COLO829 (cell line): ENCODE measurements around the gene DAPK2.

Source experiments
- DNase-seq: peaks from one replicate; pipeline ENCODE4 v3.0.0; 2012; ENCODE audit warnings: low spot score

DAPK2 gene

DNA sequence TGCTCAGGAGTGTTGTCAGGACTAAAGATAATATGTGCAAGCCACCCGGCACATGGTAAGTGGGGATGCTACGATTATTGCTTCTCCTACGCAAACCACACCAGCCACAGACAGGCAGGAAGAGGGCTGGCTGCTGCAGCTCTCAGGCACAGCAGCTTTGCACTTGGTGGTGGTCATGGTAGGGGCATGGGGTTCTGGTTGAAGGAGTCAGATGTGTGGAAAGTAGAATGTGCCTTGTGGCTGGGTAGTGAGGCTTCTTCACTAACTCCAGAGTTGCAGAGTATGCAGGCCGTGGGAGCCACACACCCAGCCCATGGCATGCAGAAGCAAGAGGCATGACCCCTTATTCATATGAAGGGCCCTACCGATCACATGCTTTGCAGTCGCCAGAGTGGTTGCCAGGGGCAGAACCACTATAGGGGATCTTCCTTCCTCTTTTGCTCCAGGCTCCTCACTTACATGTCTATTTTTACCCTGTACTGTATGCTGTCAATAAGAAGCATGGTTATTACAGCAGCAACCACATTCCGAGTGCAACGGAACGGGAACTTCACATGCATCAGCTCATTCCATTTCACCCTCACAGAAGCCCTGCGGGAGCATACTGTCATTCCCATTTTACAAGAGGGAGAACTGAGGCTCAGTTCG lies 153.4 kb downstream of the DAPK2 start:
- DNase-seq, result no peak

DNA sequence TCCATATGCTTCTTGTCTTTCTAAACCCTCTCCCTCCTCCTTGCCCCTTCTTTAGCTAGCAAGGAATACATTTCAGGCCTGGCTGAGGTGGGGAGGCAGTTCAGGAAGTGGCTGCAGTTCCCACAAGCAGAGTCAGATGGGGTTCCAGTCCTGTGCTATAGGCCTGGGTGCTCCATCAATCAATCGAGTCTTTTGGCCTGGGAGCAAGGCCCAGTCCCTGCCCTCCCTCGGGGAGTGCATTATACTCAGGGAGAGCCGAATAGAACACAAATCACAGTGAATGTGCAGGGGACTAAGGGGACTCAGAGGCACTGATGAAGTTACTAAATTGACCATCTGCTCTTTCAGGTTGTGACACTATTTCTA lies 154.5 kb downstream of the DAPK2 start:
- DNase-seq, result no peak

DNA sequence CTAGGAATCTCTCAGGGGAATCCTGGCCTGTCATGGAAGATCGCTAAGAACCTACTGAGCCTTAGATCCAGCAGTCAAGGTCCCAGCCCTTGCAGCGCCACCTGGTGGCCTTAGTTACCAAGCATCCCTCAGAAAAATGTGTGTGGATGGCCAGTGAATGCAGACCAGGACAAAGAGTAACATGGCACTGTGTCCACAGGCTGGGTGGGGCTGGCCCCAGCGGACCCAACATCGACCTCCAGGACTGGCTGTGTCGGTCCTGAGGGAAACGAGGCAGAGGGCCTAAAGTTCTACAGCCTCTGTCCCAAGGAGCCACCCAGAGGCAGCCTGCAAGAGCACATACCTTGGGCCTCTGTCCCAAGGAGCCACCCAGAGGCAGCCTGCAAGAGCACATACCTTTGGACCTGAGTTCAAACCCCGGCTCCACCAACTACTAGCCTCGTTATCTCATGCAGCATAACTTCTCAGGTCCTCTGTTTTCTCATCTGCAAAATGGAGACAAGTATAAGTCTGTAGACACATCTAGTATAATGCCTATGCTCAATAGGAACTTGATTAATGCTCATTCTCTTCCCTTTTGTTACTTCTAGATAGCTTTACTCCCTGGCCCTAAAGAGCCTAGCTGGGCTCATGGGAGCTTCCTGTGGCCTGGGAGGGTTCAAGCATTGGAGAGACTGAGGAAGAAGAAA lies 155.1 kb downstream of the DAPK2 start:
- DNase-seq, result peak; percentile 56

DNA sequence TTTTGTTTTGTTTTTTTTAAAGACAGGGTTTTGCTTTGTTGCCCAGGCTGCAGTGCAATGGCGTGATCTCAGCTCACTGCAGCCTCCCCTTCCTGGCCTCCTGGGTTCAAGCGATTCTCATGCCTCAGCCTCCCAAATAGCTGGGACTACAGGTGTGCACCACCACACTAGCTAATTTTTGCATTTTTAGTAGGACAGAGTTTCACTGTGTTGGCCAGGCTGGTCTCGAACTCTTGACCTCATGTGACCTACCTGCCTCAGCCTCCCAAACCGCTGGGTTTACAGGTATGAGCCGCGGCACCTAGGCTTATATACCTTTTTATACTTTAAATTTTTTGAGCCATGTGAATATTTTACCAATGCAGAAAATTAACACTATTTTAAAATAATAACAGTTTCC lies 155.7 kb downstream of the DAPK2 start:
- DNase-seq, result no peak

DNA sequence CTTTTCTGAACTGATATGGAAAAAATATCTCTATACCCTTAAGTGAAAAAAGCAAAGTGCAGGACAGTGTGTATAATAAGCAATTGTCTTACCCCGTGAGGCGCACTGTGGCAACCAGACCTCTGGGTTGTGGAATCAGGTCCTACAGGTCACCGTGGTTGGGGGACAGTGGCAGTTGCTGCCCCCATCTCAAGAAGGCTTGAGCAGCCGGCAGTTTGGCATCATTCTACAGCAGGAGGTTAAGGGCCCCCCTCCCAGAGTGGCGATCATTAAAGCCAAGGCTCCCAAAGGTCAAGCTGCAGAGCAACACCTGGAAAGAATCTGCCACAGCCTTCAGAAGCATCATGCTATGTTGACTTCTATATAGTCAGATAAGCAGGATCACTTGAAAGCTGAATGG lies 156.5 kb downstream of the DAPK2 start:
- no peak for DNase-seq

DNA sequence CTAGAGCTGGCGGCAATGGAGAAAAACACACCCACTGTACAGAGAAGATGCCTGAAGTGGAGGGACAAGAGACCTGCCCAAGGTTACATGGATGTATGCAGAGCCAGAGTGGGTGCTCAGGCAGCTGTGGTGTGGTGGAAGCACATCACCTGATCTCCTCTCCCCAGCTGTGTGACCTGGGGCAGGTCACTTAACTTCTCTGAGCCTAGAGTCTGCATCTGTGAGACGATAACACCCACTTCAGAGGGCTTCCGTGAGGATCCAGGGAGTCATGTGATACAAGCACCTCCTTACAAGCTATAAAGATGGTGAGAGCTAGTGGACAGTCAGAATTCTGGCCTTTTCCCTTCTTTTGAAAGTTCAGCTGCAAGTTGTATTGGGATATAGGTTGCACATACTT lies 157.5 kb downstream of the DAPK2 start:
- DNase-seq, result no peak

DNA sequence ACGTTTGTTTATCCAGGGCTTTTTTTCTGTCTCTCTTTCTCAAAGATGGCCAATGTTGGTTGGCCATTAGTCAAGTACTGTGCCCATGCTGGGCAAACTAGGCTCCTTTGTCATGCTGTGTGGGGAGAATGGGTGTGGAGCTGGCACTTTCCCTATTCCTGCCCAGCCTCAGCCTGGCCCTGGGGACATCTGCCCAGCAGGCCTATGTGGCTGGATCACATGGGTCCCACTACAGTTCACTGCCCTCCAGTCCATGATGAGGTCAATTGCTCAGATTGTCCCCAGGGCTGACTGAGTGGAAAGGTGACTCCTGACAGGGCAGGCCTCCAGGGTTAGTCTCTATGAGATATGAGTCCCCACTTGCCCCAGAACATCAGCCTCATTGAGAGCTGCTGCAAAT lies 158.1 kb downstream of the DAPK2 start:
- no peak for DNase-seq

DNA sequence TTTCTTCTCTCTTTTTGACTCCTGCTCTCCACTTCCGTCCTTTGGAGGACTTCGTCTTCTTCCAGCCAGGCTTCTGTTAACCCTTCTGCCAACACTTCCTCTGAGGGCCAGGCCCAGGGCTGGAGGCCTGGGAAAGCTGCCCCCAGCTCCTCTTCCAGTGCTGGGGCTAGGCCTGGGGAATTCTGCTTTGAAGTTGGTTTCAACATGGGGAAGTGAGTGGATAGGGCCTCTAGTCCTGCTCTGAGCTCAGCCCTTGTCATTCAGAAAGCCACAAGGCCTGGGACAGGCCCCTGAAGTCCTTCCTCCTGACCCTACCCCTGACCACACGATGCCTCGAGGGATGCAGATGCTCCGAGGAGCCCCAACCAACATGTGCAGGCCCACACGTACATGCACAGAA lies 158.7 kb downstream of the DAPK2 start:
- no peak for DNase-seq

DNA sequence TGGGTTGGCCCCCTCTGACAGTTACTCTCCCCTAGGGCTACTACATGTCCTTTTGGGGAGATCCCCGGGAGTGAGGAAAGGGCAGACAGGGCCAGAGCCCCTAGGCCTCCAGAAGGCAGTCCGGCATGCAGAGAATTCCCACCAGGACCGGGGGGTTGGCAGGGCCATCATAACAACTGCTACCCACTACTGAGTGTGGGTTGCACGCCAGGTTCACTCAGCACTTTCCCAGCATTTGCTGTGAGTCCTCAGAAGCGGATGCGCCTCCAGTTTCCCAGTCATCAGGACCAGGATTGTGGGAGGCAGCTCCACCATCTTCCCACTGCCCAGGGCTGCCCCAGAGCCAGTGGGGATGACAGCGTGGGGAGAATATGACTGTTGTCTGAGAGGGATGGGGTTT lies 161.3 kb downstream of the DAPK2 start:
- DNase-seq, result no peak

DNA sequence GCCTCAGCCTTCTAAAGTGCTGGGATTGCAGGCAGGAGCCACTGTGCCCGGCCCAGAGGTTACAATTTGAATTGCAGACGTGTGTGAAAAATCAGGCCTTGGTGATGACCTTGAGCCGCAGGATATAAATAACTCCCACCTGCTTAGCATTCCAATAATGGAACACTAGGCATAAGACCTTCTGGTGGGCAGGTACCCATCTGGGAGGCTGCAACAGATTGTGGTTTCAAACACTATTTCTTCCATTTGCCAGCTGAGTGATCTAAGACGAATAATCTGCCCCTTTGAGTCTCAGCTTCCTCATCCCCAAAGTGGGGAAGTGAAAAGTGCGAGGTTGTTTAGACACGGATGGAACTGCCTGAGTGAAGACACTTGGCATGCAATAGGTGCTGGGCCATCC lies 164.9 kb downstream of the DAPK2 start:
- no peak for DNase-seq

DNA sequence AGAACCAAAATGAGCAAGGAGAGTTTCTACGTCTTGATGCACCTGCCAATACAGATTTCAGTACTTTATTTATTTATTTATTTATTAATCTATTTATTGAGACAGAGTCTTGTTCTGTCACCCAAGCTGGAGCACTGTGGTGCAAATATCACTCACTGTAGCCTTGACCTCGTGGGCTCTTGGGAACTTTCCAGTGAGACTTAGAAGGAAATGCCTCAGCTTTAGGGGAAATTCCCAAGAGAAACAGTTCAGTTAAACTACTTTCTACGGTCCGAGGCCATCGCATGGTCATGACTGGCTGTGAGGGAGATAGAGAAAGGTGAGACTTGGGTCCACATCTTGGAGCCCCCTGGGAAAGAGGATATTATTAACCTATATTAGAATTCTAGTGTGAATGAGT lies 165.5 kb downstream of the DAPK2 start:
- DNase-seq, result no peak

DNA sequence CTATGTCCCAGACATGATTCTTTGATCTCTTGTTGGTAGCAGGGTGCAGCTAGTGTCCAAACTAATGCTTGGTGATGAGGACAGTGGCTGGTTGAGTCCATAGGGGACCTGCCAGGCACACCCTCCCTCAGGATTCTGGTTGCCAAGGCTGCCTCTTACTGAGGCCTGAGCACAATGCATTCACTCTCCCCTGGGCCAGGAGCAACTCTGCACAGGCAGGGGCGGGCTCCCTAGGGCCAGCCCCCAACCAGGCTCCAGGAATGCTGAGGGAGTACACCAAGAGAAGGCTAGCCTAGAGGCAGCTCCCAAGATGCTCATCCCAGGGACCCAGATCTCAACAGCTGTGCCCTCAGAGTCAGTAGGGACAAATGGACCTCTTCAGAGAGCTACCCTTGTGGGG lies 166.3 kb downstream of the DAPK2 start:
- no peak for DNase-seq

DNA sequence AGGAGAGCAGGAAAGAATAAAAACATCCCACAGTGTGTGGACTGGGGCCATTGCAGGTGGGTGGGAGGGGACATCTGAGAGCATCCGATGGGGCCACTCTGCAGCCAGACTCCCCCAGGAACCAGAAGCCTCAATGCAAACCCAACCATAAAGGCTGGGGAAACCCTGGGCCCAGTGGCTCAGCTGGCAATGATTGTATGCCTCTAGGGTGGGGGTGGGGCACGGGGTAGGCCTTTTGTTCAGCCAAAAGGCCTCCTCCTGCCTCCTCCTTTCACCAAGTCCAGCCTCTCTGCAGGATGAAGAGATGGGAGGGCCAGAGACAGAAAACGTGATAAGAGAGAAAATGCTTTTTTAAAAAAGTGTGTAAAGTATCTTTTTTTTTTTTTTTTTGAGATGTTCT lies 167.1 kb downstream of the DAPK2 start:
- DNase-seq, result no peak

DNA sequence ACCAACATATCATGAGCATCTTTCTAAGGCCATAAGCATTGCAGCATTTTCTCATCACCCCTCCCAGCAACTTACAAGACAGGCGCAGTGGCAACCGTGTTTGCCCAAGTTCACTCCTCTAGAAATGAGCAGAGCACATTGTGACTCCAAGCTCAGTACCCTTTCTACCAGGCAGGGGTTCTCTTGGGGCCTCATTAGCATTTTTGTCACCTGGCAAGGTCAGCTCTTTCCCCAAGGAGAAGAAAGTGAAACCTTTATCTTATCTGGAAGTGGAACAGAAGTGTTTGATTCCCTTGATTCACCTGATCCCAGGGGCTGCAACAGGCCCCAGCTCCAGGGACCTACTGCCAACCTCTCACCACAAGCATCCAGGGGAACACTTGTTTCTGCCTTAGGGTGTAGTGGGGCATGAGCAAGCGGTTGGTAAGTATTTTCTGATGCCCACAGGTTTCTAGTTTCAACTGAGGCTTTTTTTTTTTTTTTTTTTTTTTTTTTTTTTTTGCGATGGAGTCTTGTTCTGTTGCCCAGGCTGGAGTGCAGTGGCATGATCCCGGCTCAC lies 168.5 kb downstream of the DAPK2 start:
- DNase-seq, result no peak

DNA sequence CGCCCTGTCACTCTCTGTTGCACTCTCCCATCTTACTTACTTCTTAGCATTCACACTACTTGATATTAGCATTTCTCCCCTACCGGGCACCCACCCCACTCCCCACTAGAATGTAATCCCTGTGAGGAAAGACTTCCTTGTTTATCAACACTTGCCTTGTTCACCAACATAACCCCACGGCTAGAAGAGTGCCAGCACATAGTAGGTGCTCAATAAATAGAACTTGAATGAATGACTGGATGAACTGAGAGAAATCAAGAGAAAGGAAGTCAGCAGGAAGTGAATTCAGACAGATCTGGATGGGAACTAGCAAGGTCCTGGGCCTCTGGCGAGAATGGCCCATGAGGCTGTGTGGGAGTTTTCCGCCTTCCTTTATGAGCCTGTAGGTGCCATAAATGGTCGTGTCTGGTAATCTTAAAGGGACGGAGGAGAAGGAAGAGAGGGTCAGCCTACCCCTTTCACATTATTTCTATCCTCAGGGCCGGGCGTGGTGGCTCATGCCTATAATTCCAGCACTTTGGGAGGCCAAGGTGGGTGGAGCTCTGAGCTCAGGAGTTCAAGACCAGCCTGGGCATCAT lies 170.1 kb downstream of the DAPK2 start:
- DNase-seq, result no peak

DNA sequence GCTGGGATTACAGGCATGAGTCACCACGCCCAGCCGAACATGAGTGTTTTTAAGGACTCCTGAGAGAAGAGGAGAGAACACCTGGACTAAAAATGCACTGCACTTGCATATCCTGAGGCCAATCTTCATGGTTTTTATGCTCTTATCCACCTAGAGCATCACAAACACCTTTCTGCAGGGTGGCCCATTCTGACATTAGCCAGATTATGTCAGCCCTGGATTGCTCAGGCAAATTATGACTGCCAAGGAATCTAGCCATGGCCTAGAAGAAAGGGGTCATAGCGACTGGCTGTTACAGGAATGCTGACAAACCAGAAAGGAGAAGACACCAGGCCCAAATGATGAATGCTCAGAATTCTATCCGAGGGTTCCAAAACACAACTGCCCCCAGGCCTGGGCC lies 171.7 kb downstream of the DAPK2 start:
- DNase-seq, result no peak

DNA sequence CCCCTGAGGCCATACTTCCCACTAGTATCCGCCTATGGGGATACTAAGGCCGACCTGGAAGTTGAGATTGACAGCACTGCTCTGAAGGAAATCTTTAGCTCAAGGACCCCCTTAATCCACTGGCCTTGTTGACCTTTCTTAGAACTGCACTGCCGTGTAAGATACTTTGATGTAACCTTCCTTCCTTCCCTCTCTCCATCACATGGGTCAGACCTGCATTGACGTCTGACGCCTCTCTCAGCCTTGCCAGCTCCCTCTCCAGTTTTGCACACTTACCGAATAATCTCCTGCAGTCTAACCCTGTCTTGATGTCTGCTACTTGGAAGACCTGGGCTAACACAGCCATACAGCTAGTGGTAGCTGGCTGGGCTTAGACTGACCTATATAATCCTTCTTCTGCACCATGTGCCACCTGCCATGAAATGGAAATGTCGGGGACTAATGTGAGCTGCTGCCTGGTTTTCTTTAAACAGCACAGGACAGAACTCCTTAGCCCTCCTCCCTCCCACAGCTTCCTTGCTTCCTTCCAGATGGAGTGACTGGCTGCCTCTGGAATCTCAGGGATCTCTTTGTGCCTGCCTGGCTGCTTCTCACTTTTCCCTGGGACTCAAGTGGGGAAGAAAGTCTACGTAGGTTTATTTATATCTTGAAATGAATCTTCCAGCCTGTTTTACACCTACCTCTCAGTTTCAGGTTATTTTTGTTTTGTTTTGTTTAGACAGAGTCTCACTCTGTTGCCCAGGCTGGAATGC lies 173.3 kb downstream of the DAPK2 start:
- no peak for DNase-seq

DNA sequence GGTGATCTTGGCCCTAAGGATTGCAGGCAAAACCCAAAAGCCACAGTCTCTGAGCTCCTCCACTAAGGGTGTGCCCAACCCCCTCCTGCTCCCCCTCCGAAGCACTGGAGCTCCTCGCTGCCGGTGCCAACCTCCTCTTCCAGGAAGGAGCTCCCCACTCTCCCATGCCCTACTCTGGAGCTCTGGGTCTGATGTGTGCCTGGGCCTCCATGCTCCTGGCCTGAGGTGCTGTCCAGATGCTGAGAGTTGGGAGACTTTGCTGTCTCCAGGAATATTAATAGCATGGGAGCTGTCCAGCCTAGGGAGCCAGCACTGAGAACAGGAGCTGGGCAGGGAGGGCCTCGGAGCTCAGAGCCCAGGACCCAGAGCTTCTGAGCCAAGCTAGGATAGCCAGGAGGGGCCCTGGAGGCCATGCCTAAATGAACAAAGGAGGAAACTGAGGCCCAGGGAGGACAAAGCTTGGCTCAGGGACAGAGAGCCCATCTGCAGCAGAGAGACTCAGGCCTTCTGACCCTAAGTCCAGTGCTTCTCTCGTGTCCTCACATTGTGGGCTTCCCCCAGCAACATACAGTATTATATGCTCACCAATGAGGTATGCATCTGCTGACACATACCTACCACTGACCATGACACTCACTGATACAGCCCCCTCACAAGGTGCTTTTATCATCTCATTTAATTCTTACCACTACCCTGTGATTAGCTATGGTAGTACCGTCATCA lies 175.6 kb downstream of the DAPK2 start:
- DNase-seq, result peak; percentile 68

DNA sequence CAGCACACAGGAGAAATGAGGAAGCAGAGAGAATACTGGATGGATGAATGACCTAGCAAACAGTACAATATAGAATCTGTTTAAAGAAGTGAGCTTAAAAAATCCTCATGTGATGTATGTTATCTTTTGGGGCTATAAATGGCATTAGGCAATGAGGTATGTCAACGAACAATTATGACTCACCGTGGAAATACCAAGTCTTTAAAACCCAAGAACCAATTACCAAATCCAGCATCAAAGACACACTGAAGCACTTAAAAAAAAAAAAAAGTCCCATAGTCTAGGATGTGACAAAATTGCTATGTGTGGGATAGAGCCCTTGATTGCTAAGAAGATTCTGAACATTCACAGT lies 176.3 kb downstream of the DAPK2 start:
- DNase-seq, result peak; percentile 11

DNA sequence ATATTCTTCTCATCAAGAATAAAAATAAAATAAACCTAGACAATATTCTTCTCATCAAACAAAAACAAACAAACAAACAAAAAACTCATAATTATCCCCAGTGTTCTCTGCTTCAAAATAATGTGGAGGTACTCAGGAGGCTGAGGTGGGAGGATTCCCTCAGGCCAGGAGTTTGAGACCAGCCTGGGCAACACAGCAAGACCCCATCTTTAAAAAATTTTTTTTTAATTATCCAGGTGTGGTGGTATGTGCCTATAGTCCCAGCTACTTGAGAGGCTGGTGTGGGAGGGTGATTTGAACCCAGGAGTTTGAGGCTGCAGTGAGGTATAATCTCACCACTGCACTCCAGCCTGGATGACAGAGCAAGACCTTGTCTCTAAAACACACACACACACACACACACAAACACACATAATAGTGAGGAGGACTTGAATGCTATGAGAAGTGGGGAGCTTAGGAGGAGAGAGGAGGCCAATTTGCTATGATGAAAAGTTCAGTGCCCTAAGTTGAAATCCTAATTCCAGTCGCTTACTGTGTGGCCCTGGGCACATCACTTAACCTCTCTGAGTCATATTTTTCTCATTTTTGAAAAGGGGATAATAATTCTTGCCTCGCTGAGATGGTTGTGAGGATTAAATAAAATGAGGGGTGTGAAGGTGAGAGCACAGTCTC lies 176.8 kb downstream of the DAPK2 start:
- no peak for DNase-seq

DNA sequence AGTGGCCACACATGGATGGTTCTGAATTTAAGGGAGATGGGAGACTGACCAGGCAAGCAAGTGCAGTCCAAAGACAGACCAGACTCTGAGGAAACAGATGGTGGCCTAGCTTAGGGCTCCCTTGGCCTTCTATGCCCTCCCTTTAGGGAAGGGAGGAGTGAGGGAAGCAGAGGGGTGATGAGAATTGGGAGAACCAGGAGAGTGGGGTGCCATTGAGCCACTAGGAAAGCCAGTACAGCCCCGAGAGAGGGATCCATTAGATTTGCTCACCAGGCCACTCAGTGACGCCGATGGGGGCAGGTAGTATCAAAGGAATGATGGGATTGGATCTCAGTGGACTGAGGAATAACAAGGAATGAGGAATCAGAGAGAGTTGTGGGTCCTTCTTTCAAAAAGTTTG lies 182.1 kb downstream of the DAPK2 start:
- DNase-seq, result no peak
